ENCODE results near the gene IFI35.
A peak's percentile ranks its signal among the peaks of the same experiment; 100 is the strongest.

IFI35 gene

GRCh38 chr17:43006639-43007551 lies at the start of gene IFI35 (continued):
- TF ChIP-seq ZNF221 (tag by site-specific recombination; IDR thresholded peaks at IDR 0.05; ENCODE audit: borderline replicate concordance) (no peak), ZBTB11 (tag by site-specific recombination; conservative IDR thresholded peaks at IDR 0.05; ENCODE audit: low read depth) (no peak), ZBTB1 (tag by site-specific recombination; IDR thresholded peaks at IDR 0.05) (no peak), ZNF488 (tag by site-specific recombination; IDR thresholded peaks at IDR 0.05) (no peak), GLIS1 (tag by site-specific recombination; IDR thresholded peaks at IDR 0.05) (peak; percentile 89), ZNF146 (tag by site-specific recombination; IDR thresholded peaks at IDR 0.05) (no peak), ZNF76 (tag by site-specific recombination; IDR thresholded peaks at IDR 0.05; ENCODE audit: borderline replicate concordance, low read depth) (no peak), ZNF19 (tag by site-specific recombination; IDR thresholded peaks at IDR 0.05; ENCODE audit: low read depth) (no peak), ZNF518A (tag by site-specific recombination; conservative IDR thresholded peaks at IDR 0.05; ENCODE audit: low read depth) (no peak), TCF7L2 (IDR thresholded peaks at IDR 0.05; ENCODE audit: borderline replicate concordance, low read depth, low read length) (no peak), ZNF426 (tag by site-specific recombination; IDR thresholded peaks at IDR 0.05) (no peak), BCL11A (tag by site-specific recombination; IDR thresholded peaks at IDR 0.05; ENCODE audit: low read depth) (no peak), ZNF561 (tag by site-specific recombination; IDR thresholded peaks at IDR 0.05; ENCODE audit: borderline replicate concordance) (0 out of 2 replicates have a peak, but pooled peaks have one; percentile 26), EGR2 (tag by site-specific recombination; IDR thresholded peaks at IDR 0.05; ENCODE audit: low read depth) (no peak), ZNF600 (tag by site-specific recombination; IDR thresholded peaks at IDR 0.05) (peak; percentile 59; the same call in 1 of the 2 replicates), KLF17 (tag by site-specific recombination; IDR thresholded peaks at IDR 0.05) (peak; percentile 45; the same call in 1 of the 2 replicates), ZNF785 (tag by site-specific recombination; IDR thresholded peaks at IDR 0.05) (no peak), MYNN (tag by site-specific recombination; IDR thresholded peaks at IDR 0.05; ENCODE audit: borderline replicate concordance) (no peak), ZNF768 (tag by site-specific recombination; IDR thresholded peaks at IDR 0.05) (no peak), ZNF677 (tag by site-specific recombination; IDR thresholded peaks at IDR 0.05) (no peak), ZNF23 (tag by site-specific recombination; IDR thresholded peaks at IDR 0.05; ENCODE audit: borderline replicate concordance) (no peak), ZNF791 (tag by site-specific recombination; IDR thresholded peaks at IDR 0.05) (no peak), ZBTB6 (tag by site-specific recombination; IDR thresholded peaks at IDR 0.05) (no peak), ZNF629 (tag by site-specific recombination; IDR thresholded peaks at IDR 0.05) (no peak), ZNF248 (tag by site-specific recombination; IDR thresholded peaks at IDR 0.05) (no peak), ZBTB8A (tag by site-specific recombination; IDR thresholded peaks at IDR 0.05) (0 out of 2 replicates have a peak, but pooled peaks have one; percentile 25), KLF10 (tag by site-specific recombination; IDR thresholded peaks at IDR 0.05) (no peak)

Data from HEK293 (cell line).